PC-9 (cell line): ENCODE data around the gene CHFR.

Experiments
- CTCF ChIP-seq: fragments of 200-600 bp; sonication (generic); conservative IDR thresholded peaks from 2 replicates; pipeline ENCODE4 v1.6.1; 2017; ENCODE audit warnings: mixed run types, antibody characterized with exemption, mild to moderate bottlenecking, moderate library complexity
- EZH2 ChIP-seq: fragments of 200-600 bp; sonication (generic); IDR thresholded peaks from 2 replicates; pipeline ENCODE4 v1.8.0; 2017; ENCODE audit warnings: antibody characterized with exemption, low read depth

- no peak for TF ChIP-seq CTCF
- no peak for TF ChIP-seq EZH2
Measured at GRCh38 chr12:132797820-132798570, 89.4 kb downstream of the CHFR start.
